ENCODE data around the gene OTOF. TPM values are rescaled to one million over a fixed set of nuclear protein-coding genes. Genes with fewer than 3 reads are reported as not detected.

The OTOF gene
- total and polyA plus RNA-seq, 2 donors (not counting 1 experiment from before 2014, with no cell fraction given): not detected

DNA sequence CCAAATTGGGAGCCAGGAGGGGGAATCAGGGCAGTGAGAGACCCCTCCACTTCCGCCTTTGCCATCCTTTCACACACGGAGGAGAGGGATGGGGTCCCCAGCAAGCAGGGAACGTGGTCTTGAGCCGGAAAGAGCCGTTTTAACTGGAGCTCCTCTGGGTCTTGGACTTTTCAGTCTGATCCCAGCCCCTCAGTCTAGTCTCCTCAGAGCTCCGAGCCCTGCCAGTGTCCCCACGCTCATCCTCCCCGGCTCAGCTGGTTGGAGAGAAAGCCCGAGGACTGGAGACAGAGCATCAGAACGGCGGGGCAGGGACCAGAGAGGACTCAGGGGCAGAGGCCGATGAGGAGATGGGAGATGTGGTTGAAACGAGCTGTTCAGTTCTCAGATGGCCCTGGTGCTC lies 26.1 kb upstream of the OTOF start:
- Histone ChIP-seq H3K36me3 (ENCODE audit: control insufficient read depth, insufficient read depth, low read length) (no peaks in the 10 kb centered on the region), H3K9ac (ENCODE audit: insufficient read depth, low read length) (no peak overlapping the region), H4K20me1 (ENCODE audit: control insufficient read depth, extremely low read depth, insufficient read depth, low read length) (no peaks in the 10 kb centered on the region), H3K4me1 (ENCODE audit: control insufficient read depth, extremely low read depth, insufficient read depth, low read length) (peaks cover 2% of the 10 kb centered on the region), H3K9me3 (ENCODE audit: control insufficient read depth, insufficient read depth, low read depth, low read length) (no peaks in the 10 kb centered on the region), H3K79me2 (ENCODE audit: control insufficient read depth, insufficient read depth, low read length) (no peaks in the 10 kb centered on the region), H3K4me3 (replicated peaks in 1 of 4; ENCODE audit: control extremely low read depth in 1 of 4, insufficient read depth in 1 of 4, low read depth in 3 of 4, low read length in 4 of 4) (no peak overlapping the region), H3K27ac (ENCODE audit: insufficient read depth, low read length) (no peak overlapping the region), H2AFZ (ENCODE audit: low read length) (peak overlapping the region; percentile 20), H3K27me3 (ENCODE audit: control insufficient read depth, insufficient read depth, low read length) (peaks cover 18% of the 10 kb centered on the region), H3K4me2 (ENCODE audit: extremely low read depth, insufficient read depth, low read length) (no peak overlapping the region)
- TF ChIP-seq EZH2 (IDR thresholded peaks at IDR 0.05; ENCODE audit: low read length, missing control alignments): no peak
- TF ChIP-seq, protein P1, sequence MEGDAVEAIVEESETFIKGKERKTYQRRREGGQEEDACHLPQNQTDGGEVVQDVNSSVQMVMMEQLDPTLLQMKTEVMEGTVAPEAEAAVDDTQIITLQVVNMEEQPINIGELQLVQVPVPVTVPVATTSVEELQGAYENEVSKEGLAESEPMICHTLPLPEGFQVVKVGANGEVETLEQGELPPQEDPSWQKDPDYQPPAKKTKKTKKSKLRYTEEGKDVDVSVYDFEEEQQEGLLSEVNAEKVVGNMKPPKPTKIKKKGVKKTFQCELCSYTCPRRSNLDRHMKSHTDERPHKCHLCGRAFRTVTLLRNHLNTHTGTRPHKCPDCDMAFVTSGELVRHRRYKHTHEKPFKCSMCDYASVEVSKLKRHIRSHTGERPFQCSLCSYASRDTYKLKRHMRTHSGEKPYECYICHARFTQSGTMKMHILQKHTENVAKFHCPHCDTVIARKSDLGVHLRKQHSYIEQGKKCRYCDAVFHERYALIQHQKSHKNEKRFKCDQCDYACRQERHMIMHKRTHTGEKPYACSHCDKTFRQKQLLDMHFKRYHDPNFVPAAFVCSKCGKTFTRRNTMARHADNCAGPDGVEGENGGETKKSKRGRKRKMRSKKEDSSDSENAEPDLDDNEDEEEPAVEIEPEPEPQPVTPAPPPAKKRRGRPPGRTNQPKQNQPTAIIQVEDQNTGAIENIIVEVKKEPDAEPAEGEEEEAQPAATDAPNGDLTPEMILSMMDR (conservative IDR thresholded peaks at IDR 0.05 in 1 of 2, IDR thresholded peaks at IDR 0.05 in 1 of 2; ENCODE audit: low read depth in 1 of 2, low read length in 2 of 2): no peak
- DNase-seq (ENCODE audit: low read depth in 2 of 2): no peak

DNA sequence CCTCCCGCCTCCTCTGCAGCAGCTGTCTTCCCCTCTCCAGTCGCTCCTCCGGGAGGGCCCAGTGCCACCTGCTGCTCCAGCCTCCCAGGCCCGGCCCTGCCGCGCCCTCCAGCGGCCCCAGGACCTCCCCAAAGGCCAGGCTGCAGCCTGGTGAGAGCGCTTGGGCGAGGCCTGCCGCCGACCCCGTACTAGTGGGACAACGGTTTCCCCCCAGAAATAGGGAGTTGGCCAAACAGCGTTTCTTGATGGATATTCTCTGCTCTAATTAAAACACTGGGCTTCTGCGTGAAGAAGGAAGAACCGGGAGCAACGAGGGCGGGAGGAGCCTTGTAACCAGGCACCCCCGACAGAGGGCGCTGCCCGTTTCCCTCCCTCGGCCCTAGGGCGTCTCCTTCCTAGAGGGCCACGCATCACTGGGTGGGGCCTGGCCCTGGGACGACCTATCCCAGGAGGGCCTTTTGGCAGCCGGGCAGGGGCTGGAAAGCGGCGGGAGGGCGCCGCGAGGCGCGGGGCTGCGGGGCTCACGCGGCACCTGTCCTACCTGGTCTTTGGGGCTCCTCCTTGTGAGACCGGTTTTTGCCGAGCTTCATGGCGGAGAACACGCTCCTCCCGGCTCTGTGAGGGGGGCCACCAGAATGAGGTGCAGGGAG lies 25.4 kb upstream of the OTOF start:
- H3K9me3 ChIP-seq (ENCODE audit: control insufficient read depth, insufficient read depth, low read depth, low read length): no peaks in the 10 kb centered on the region
- no peaks in the 10 kb centered on the region for H3K36me3 ChIP-seq (ENCODE audit: control insufficient read depth, insufficient read depth, low read length)
- H2AFZ ChIP-seq (ENCODE audit: low read length): peak overlapping the region; percentile 20
- peaks cover 2% of the 10 kb centered on the region for H3K4me1 ChIP-seq (ENCODE audit: control insufficient read depth, extremely low read depth, insufficient read depth, low read length)
- DNase-seq (ENCODE audit: low read depth in 2 of 2): peak; percentile 42 to 61
- H3K4me3 ChIP-seq (replicated peaks in 1 of 4; ENCODE audit: control extremely low read depth in 1 of 4, insufficient read depth in 1 of 4, low read depth in 3 of 4, low read length in 4 of 4): peak overlapping the region; percentile 14 to 35 (median 24)
- H3K9ac ChIP-seq (ENCODE audit: insufficient read depth, low read length): peak overlapping the region; percentile 16
- H3K27me3 ChIP-seq (ENCODE audit: control insufficient read depth, insufficient read depth, low read length): peaks cover 15% of the 10 kb centered on the region
- no peaks in the 10 kb centered on the region for H3K79me2 ChIP-seq (ENCODE audit: control insufficient read depth, insufficient read depth, low read length)
- no peak overlapping the region for H3K27ac ChIP-seq (ENCODE audit: insufficient read depth, low read length)
- peak overlapping the region; percentile 59 for H3K4me2 ChIP-seq (ENCODE audit: extremely low read depth, insufficient read depth, low read length)
- TF ChIP-seq, protein P1 (conservative IDR thresholded peaks at IDR 0.05 in 1 of 2, IDR thresholded peaks at IDR 0.05 in 1 of 2; ENCODE audit: low read depth in 1 of 2, low read length in 2 of 2): peak; percentile 56 to 76
- peak; percentile 10 for TF ChIP-seq EZH2 (IDR thresholded peaks at IDR 0.05; ENCODE audit: low read length, missing control alignments)
- H4K20me1 ChIP-seq (ENCODE audit: control insufficient read depth, extremely low read depth, insufficient read depth, low read length): no peaks in the 10 kb centered on the region

DNA sequence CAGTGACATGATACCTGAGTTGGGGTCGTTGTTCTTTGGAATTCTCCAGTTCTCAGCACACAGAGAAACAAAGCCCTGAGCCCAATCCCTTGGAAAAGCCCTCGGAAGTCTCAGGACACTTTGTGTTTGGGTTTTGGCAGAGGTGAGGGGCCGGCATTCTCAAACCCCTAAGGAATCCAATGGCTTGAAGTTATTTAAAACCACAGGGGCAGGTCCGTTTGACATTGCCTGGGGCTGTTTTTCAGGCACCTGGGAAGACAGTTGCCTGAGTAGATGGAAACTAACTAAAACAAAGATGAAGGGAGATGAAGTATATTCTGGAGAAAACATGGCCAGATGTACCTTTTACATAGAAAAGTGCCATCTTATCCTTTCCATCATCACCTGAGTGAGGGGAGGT lies 22.5 kb upstream of the OTOF start:
- Histone ChIP-seq H3K36me3 (ENCODE audit: control insufficient read depth, insufficient read depth, low read length) (no peaks in the 10 kb centered on the region), H4K20me1 (ENCODE audit: control insufficient read depth, extremely low read depth, insufficient read depth, low read length) (no peaks in the 10 kb centered on the region), H3K27me3 (ENCODE audit: control insufficient read depth, insufficient read depth, low read length) (peaks cover 22% of the 10 kb centered on the region), H3K79me2 (ENCODE audit: control insufficient read depth, insufficient read depth, low read length) (no peaks in the 10 kb centered on the region), H3K4me3 (replicated peaks in 1 of 4; ENCODE audit: control extremely low read depth in 1 of 4, insufficient read depth in 1 of 4, low read depth in 3 of 4, low read length in 4 of 4) (no peak overlapping the region), H3K9me3 (ENCODE audit: control insufficient read depth, insufficient read depth, low read depth, low read length) (no peaks in the 10 kb centered on the region), H3K4me1 (ENCODE audit: control insufficient read depth, extremely low read depth, insufficient read depth, low read length) (peaks cover 2% of the 10 kb centered on the region), H2AFZ (ENCODE audit: low read length) (no peak overlapping the region), H3K9ac (ENCODE audit: insufficient read depth, low read length) (no peak overlapping the region), H3K4me2 (ENCODE audit: extremely low read depth, insufficient read depth, low read length) (no peak overlapping the region), H3K27ac (ENCODE audit: insufficient read depth, low read length) (no peak overlapping the region)
- TF ChIP-seq EZH2 (IDR thresholded peaks at IDR 0.05; ENCODE audit: low read length, missing control alignments): no peak
- TF ChIP-seq, protein P1 (conservative IDR thresholded peaks at IDR 0.05 in 1 of 2, IDR thresholded peaks at IDR 0.05 in 1 of 2; ENCODE audit: low read depth in 1 of 2, low read length in 2 of 2): no peak
- no peak for DNase-seq (ENCODE audit: low read depth in 2 of 2)
